Thymus (tissue), 11 donors: Measurements from ENCODE around the gene NSD2. TPM values are rescaled to one million over a fixed set of nuclear protein-coding genes. Genes with fewer than 3 reads are reported as not detected.
"Not testable (repeated sequence)": the region's sequence is repeated elsewhere in the genome, so short reads cannot be mapped to it uniquely, and the experiment has no call there.

Experiments used
- DNase-seq, 9 donors: peaks; one replicate each; pipeline ENCODE4 v3.0.0-alpha.2; 2013; ENCODE audit warnings: low spot score in 9 of 9, low read depth in 6 of 9, missing footprints in 1 of 9
- H3K27ac ChIP-seq, 2 donors: one replicate each; pipeline ENCODE4 v1.5.1; 2013; ENCODE audit warnings: control low read depth in 1 of 2, low read depth in 1 of 2, low read length in 1 of 2, mild to moderate bottlenecking in 1 of 2, moderate library complexity in 1 of 2
- H3K27me3 ChIP-seq, 2 donors: one replicate each; pipeline ENCODE4 v1.5.1; 2013; ENCODE audit warnings: low read length in 1 of 2; ENCODE audit not compliant: control insufficient read depth in 2 of 2, insufficient read depth in 1 of 2
- H3K36me3 ChIP-seq, 2 donors: one replicate each; pipeline ENCODE4 v1.5.1; 2013; ENCODE audit warnings: low read length in 1 of 2, mild to moderate bottlenecking in 1 of 2, moderate library complexity in 1 of 2; ENCODE audit not compliant: control insufficient read depth in 2 of 2, insufficient read depth in 2 of 2
- H3K4me1 ChIP-seq, 2 donors: one replicate each; pipeline ENCODE4 v1.5.1; 2013; ENCODE audit warnings: low read length in 2 of 2; ENCODE audit not compliant: control insufficient read depth in 2 of 2, insufficient read depth in 2 of 2
- H3K4me3 ChIP-seq, 2 donors: one replicate each; pipeline ENCODE4 v1.5.1; 2013; ENCODE audit warnings: low read length in 2 of 2, control low read depth in 1 of 2, mild to moderate bottlenecking in 1 of 2
- H3K9me3 ChIP-seq, 2 donors: one replicate each; pipeline ENCODE4 v1.5.1; 2013; ENCODE audit warnings: low read length in 1 of 2, mild to moderate bottlenecking in 1 of 2; ENCODE audit not compliant: control insufficient read depth in 2 of 2, insufficient read depth in 1 of 2
- WGBS: extraction: QIAGEN DNeasy Blood & Tissue Kit; methylation state at CpG from one replicate; pipeline ENCODE4 v1.1.7; 2013; 5-methylcytosine and 5-hydroxymethylcytosine counted together
- polyA plus RNA-seq: library from polyadenylated mRNA; stranded (reverse); fragments of 200-250 nt; gene quantifications from one replicate; pipeline ENCODE4 v1.2.3, GENCODE V29; 2013
- total RNA-seq: library from RNA; stranded (reverse); fragments of 120-200 nt; gene quantifications from one replicate; pipeline ENCODE4 v1.2.4, GENCODE V29; 2013
- donor health status: healthy.

NSD2 gene
- total and polyA plus RNA-seq, 2 donors, result 18.6 to 65.3 TPM

- peaks cover 0 to 6% of the 10 kb centered on the region in 2 donors for H3K4me1 ChIP-seq
- peak in 1 of 9 donors; percentile 29 for DNase-seq
- H3K27ac ChIP-seq, result peak overlapping the region; percentile 40 to 83
These were observed 36.8 kb downstream of the NSD2 start for GRCh38 chr4:1907848-1908525.

GRCh38 chr4:1909696-1910095, 38.5 kb downstream of the NSD2 start:
- not testable (repeated sequence) for H3K27me3 ChIP-seq, DNase-seq, H3K27ac ChIP-seq, H3K4me1 ChIP-seq, H3K4me3 ChIP-seq, H3K9me3 ChIP-seq
- WGBS, result 97% methylated on average over 11 of the region's 11 CpGs
- H3K36me3 ChIP-seq, result peaks cover 63 to 93% of the 10 kb centered on the region in 2 donors

More at GRCh38 chr4:1907848-1908525, 36.8 kb downstream of the NSD2 start:
- Histone ChIP-seq H3K9me3 (peaks cover 0 to 3% of the 10 kb centered on the region in 2 donors), H3K36me3 (peaks cover 54 to 92% of the 10 kb centered on the region in 2 donors), H3K4me3 (no peak overlapping the region), H3K27me3 (no peaks in the 10 kb centered on the region)
- WGBS, result 97% methylated on average over 7 of the region's 7 CpGs

GRCh38 chr4:1910643-1911042, 39.5 kb downstream of the NSD2 start:
- H3K9me3 ChIP-seq, result no peaks in the 10 kb centered on the region
- peaks cover 63 to 89% of the 10 kb centered on the region in 2 donors for H3K36me3 ChIP-seq
- H3K27me3 ChIP-seq, result no peaks in the 10 kb centered on the region
- DNase-seq, result peak in 8 of 9 donors; percentile 27 to 69 (median 41)
- H3K4me1 ChIP-seq, result peaks cover 0 to 2% of the 10 kb centered on the region in 2 donors
- H3K27ac ChIP-seq, result no peak overlapping the region
- H3K4me3 ChIP-seq, result no peak overlapping the region
- 68% methylated on average over 3 of the region's 3 CpGs for WGBS

GRCh38 chr4:1911316-1911715, 40.1 kb downstream of the NSD2 start:
- not testable (repeated sequence) for DNase-seq, H3K27me3 ChIP-seq, H3K4me1 ChIP-seq, H3K4me3 ChIP-seq, H3K27ac ChIP-seq, H3K9me3 ChIP-seq
- peaks cover 62 to 89% of the 10 kb centered on the region in 2 donors for H3K36me3 ChIP-seq
- WGBS, result 97% methylated on average over 9 of the region's 9 CpGs

DNA sequence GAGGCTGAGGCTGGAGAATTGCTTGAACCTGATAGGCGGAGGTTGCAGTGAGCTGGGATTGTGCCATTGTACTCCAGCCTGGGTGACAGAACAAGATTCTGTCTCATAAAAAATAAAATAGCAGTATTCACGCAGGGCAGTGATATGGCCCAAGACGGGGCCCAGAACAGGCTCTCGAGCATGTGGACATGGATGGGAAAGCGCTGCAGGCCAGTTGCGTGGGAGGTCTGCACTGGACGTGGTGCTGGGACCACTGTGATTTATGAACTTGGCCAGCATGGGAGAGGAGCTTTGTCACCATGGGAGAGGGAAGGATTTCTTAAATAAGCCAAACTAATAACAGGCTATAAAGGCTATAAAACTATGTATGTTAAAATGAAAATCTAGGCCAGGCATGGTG, 51.6 kb downstream of the NSD2 start:
- 98% methylated on average over 7 of the region's 7 CpGs for WGBS

GRCh38 chr4:1927675-1928074, 56.5 kb downstream of the NSD2 start:
- Histone ChIP-seq H3K36me3 (peaks cover 67 to 77% of the 10 kb centered on the region in 2 donors), H3K4me3 (no peak overlapping the region), H3K27ac (no peak overlapping the region), H3K27me3 (no peaks in the 10 kb centered on the region), H3K4me1 (no peaks in the 10 kb centered on the region), H3K9me3 (no peaks in the 10 kb centered on the region)
- 98% methylated on average over 3 of the region's 3 CpGs for WGBS
- DNase-seq, result no peak

More for the DNA sequence above, 51.6 kb downstream of the NSD2 start:
- peaks cover 59 to 80% of the 10 kb centered on the region in 2 donors for H3K36me3 ChIP-seq
- no peak for DNase-seq
- H3K4me1 ChIP-seq, result no peaks in the 10 kb centered on the region
- H3K27ac ChIP-seq, result no peak overlapping the region
- H3K9me3 ChIP-seq, result no peaks in the 10 kb centered on the region
- no peak overlapping the region for H3K4me3 ChIP-seq
- H3K27me3 ChIP-seq, result no peaks in the 10 kb centered on the region

DNA sequence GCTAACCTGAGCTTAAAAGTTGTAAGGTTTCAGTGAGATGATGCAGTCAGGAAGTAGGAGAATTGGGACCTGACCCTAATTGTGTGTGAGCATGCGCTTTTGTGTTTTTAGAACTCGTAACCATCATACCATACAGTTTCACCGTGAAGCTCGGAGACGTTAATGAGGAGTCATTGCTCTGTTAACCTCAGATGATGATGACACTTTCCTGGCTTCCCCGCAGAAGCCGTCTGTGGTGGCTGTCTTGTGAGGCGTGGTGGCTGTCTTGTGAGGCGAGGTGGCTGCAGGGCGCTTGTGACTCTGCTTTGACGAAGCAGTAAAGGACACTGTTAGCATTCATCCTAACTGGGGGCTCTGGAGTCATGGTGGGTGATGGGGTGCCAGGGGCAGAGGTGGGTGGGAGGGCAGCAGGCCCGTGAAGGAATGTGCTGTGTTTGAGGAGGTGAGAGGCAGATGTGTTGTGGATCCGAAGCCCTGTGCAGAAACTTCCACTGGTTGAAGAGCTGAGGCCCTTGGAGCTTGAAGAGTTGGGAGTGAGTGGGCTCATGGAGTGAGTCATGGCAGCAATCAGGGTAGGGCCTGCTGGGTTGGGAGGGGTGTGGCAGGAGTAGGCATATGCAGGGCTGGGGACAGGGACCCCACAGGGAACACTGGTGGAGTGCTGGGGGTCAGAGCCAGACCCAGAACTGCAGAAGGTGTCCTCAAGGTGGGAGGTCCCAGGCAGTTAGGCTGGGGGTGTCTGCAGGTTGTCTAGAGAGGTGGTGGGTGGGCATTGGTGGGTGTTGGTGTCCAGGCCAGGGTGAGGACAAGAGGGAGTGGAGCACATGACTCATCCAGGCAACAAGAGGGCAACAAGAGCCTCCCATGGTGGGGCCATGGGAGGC, 57.4 kb downstream of the NSD2 start:
- DNase-seq, result no peak
- no peaks in the 10 kb centered on the region for H3K27me3 ChIP-seq
- WGBS, result 97% methylated on average over 13 of the region's 13 CpGs
- H3K9me3 ChIP-seq, result no peaks in the 10 kb centered on the region
- no peak overlapping the region for H3K4me3 ChIP-seq
- no peak overlapping the region for H3K27ac ChIP-seq
- peaks cover 66 to 75% of the 10 kb centered on the region in 2 donors for H3K36me3 ChIP-seq
- no peaks in the 10 kb centered on the region for H3K4me1 ChIP-seq

DNA sequence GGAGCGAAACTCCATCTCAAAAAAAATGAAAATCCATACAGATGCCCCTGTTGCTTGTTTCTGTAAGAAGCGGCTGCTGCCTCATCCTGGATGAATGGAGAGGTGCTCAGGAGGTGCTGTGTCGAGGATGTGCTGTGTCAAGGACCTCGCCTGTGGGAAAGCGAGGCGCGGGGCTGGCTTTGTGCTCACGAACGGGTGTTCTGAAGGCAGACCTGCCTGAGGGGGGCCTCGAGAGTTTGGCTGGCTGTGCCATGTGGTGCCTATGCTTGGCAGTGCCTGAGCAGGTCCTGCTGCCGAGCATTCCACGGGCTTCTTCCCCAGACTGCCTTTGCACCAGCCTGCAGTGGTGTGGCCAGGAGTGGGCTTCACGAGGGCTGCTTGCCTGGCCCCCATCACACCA, 61.5 kb downstream of the NSD2 start:
- Histone ChIP-seq H3K36me3 (peaks cover 64 to 74% of the 10 kb centered on the region in 2 donors), H3K27ac (no peak overlapping the region), H3K4me3 (no peak overlapping the region), H3K27me3 (no peaks in the 10 kb centered on the region), H3K4me1 (no peaks in the 10 kb centered on the region), H3K9me3 (no peaks in the 10 kb centered on the region)
- no peak for DNase-seq
- 99% methylated on average over 13 of the region's 13 CpGs for WGBS

DNA sequence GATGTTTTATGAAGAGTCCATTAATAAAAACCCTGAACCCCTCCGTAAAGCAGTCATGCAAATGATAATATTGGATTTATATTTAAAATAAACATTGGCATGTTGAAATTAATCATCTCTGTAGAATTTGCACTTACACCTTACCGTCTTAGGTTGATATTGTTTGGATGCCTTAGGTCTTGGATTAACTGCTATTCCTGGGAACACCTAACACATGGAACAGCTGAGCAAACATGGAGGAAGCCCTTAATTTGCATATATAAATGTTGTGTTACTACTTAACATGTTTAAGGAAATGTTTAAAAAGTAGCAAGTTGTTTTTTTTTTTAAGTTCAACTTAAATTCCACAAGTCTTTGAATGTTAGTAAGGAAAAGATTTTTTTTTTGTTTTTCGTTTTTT, 62.5 kb downstream of the NSD2 start:
- Histone ChIP-seq H3K4me3 (no peak overlapping the region), H3K4me1 (no peaks in the 10 kb centered on the region), H3K27me3 (no peaks in the 10 kb centered on the region), H3K27ac (no peak overlapping the region), H3K9me3 (no peaks in the 10 kb centered on the region), H3K36me3 (peaks cover 67 to 69% of the 10 kb centered on the region in 2 donors)
- DNase-seq, result no peak
- WGBS, result 99% methylated on average over 3 of the region's 3 CpGs
